Mesothelial cell of epicardium (in vitro differentiated cells): ENCODE measurements around the gene EYS. TPM values are rescaled to one million over a fixed set of nuclear protein-coding genes. Genes with fewer than 3 reads are reported as not detected.
A peak's percentile ranks its signal among the peaks of the same experiment; 100 is the strongest.

Source experiments
- DNase-seq, 2 experiments: peaks; one replicate each; pipeline ENCODE4 v3.0.0; 2021; ENCODE audit warnings: low spot score in 2 of 2; ENCODE audit not compliant: unreplicated experiment in 2 of 2
- H3K27ac Mint-ChIP-seq: 2 replicates; pipeline ENCODE4 v1.8.0; 2021; ENCODE audit warnings: mixed read lengths
- H3K27me3 Mint-ChIP-seq: 2 replicates; pipeline ENCODE4 v1.8.0; 2021; ENCODE audit warnings: low read depth, mixed read lengths
- H3K36me3 Mint-ChIP-seq: 2 replicates; pipeline ENCODE4 v1.8.0; 2021; ENCODE audit warnings: mixed read lengths
- H3K4me1 Mint-ChIP-seq: 2 replicates; pipeline ENCODE4 v1.8.0; 2021; ENCODE audit warnings: mixed read lengths
- H3K4me3 Mint-ChIP-seq: 2 replicates; pipeline ENCODE4 v1.8.0; 2021; ENCODE audit warnings: mild to moderate bottlenecking, moderate library complexity, mixed read lengths
- H3K9me3 Mint-ChIP-seq: 2 replicates; pipeline ENCODE4 v1.8.0; 2021; ENCODE audit warnings: mixed read lengths
- total RNA-seq: library from RNA; stranded (reverse); gene quantifications from 3 replicates; pipeline ENCODE4 v1.2.1, GENCODE V29; 2021
- TF ChIP-seq, protein P1 (sequence below): fragments of 200-600 bp; sonication (generic); IDR thresholded peaks from one replicate; pipeline ENCODE4 v1.5.0; 2021; ENCODE audit warnings: antibody characterized with exemption; ENCODE audit not compliant: unreplicated experiment

Gene EYS
- total RNA-seq, 1 donor from 2014 or later = 0.69 TPM

DNA sequence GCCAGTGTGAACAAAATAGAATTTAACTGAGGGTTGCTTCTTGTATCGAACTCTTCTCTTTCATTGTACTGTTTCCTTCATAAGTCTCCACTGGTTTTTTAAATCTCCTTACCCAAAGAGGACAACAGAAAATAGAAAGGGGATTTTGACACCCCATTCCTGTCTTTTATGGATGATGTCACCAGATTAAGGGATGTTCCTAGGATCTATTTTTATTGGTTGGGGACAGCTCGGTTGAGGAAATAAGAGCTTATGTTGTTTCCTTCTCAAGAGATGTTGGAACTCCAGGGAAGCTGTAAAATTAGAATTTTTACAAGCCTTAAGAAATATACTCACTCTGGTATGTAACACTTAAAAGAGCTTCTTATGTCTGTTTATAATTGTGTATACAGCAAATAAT is 1900.0 kb downstream of the EYS start:
- Mint-ChIP-seq H3K27me3 (no peaks in the 10 kb centered on the region), H3K27ac (peak overlapping the region; percentile 58), H3K9me3 (peaks cover 6% of the 10 kb centered on the region), H3K4me1 (peaks cover 29% of the 10 kb centered on the region), H3K36me3 (no peaks in the 10 kb centered on the region), H3K4me3 (no peak overlapping the region)
- DNase-seq = no peak
- TF ChIP-seq, protein P1, sequence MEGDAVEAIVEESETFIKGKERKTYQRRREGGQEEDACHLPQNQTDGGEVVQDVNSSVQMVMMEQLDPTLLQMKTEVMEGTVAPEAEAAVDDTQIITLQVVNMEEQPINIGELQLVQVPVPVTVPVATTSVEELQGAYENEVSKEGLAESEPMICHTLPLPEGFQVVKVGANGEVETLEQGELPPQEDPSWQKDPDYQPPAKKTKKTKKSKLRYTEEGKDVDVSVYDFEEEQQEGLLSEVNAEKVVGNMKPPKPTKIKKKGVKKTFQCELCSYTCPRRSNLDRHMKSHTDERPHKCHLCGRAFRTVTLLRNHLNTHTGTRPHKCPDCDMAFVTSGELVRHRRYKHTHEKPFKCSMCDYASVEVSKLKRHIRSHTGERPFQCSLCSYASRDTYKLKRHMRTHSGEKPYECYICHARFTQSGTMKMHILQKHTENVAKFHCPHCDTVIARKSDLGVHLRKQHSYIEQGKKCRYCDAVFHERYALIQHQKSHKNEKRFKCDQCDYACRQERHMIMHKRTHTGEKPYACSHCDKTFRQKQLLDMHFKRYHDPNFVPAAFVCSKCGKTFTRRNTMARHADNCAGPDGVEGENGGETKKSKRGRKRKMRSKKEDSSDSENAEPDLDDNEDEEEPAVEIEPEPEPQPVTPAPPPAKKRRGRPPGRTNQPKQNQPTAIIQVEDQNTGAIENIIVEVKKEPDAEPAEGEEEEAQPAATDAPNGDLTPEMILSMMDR = no peak

DNA sequence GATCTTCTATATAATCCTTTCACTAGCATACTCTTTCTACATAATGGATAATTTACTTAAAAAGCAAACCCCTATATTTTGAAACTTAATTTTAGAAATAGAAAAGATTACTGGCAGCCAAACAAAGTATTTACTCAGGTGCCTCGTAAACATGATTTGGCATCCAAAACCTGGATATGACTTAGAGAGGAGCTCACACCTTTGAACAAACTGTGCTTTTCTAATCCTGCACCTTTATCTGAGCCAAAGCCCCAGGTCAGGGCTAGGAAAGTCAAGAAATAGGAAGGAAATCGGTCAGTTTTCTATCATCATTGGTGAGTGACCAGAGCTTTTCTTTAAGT is 1900.5 kb downstream of the EYS start:
- TF ChIP-seq, protein P1 = no peak
- H3K36me3 Mint-ChIP-seq = no peaks in the 10 kb centered on the region
- H3K4me3 Mint-ChIP-seq = no peak overlapping the region
- no peak for DNase-seq
- H3K27ac Mint-ChIP-seq = peak overlapping the region; percentile 58
- H3K27me3 Mint-ChIP-seq = no peaks in the 10 kb centered on the region
- peaks cover 3% of the 10 kb centered on the region for H3K9me3 Mint-ChIP-seq
- H3K4me1 Mint-ChIP-seq = peaks cover 29% of the 10 kb centered on the region

DNA sequence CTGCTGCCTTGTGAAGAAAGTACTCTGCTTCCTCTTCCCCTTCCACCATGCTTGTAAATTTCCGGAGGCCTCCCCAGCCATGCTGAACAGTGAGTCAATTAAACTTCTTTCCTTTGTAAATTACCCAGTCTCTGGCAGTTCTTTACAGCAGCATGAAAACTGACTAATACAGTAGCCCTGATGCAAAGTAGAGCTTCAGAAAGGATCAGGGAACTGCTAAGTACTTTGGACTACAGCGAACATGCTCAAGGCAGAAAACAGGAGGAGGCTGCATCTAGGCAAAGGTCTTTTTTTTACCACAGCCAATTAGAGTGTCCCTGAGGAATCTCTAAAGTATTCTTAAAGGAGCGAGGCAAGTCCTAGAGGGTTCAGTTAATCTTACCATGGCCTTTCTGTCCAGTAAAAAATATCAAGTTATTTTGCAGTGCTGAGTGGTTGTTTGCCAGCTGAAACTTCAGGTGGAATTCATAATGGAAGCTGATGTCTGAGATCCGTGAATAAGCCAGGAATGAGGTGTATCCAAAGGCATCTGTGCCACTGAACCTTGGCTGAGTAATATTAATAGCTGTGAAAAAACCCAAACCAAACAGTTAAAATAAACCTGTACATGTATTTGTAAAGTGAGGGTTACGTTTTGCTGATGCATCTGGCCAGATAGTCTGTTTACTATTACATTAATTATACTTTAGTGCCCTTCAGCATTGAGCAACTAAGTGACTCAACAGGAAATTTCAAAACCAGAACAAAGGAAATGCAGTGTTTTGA is 1901.0 kb downstream of the EYS start:
- Mint-ChIP-seq H3K27me3 (no peaks in the 10 kb centered on the region), H3K36me3 (no peaks in the 10 kb centered on the region), H3K9me3 (no peaks in the 10 kb centered on the region), H3K4me1 (peaks cover 29% of the 10 kb centered on the region), H3K4me3 (no peak overlapping the region), H3K27ac (peak overlapping the region; percentile 49)
- TF ChIP-seq, protein P1 = no peak
- DNase-seq = no peak

DNA sequence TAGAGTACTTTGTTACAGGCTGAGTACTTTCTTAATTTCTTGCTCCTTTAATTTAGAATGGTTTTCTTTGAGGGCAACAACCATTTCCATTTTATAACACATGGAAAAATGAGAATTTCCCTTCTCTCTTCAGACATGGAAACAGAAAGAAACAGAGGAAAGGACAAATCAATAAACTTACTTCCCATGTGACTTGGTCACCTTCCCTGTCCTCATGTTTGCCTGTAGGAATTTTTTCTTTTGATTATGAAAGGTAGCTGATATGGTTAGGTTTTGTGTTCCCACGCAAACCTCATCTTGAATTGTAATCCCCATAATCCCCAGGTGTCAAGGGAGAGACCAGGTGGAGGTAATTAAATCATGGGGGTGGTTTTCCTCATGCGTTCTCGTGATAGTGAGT is 1901.7 kb downstream of the EYS start:
- Mint-ChIP-seq H3K27me3 (no peaks in the 10 kb centered on the region), H3K4me3 (no peak overlapping the region), H3K27ac (no peak overlapping the region), H3K9me3 (no peaks in the 10 kb centered on the region), H3K4me1 (peaks cover 29% of the 10 kb centered on the region), H3K36me3 (no peaks in the 10 kb centered on the region)
- no peak for DNase-seq
- TF ChIP-seq, protein P1 = no peak

DNA sequence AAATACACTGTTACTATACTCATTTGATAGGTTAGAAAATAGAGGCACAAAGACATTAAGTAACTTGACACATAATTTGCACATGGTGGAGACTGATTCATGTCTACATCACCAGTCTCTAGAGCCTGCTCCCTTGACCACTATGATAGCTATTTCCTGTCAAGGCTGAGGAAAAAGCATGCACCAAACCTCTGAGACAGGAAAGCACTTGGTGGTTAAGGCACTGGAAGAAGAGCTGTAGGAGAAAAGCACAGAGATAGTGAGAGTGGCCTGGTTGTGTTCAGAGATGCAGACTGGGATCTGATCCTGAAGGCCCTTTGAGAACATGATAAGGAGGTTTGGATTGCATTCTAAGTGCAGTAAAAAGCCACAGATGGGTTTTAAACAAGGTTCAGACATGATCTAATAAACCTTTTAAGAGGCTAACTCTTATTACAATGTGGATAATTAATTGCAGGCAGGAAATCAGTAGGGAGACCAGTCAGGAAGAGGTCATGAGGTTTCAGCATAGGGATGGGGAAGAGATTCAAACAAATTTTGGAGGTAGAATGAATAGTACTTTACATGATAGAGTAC is 1902.6 kb downstream of the EYS start:
- TF ChIP-seq, protein P1 = no peak
- Mint-ChIP-seq H3K27me3 (no peaks in the 10 kb centered on the region), H3K4me1 (peaks cover 32% of the 10 kb centered on the region), H3K4me3 (no peak overlapping the region), H3K9me3 (no peaks in the 10 kb centered on the region), H3K27ac (peak overlapping the region; percentile 8), H3K36me3 (no peaks in the 10 kb centered on the region)
- DNase-seq = no peak
